HepG2 (cell line): ENCODE results near the gene CD209. TPM values are rescaled to one million over a fixed set of nuclear protein-coding genes. Genes with fewer than 3 reads are reported as not detected.

ENCODE experiments used
- ATAC-seq: fragments of 200-7000 bp; cut with Tn5 transposase; 3 replicates; pipeline ENCODE4 v1.9.1; 2020; ENCODE audit warnings: mild to moderate bottlenecking, moderate library complexity
- BruUV-seq: library from RNA; stranded (reverse); fragments of 400-500 nt; replicated peaks from 2 replicates; lab custom pipeline; 2021; lab: Mats Ljungman, UMichigan
- CTCF ChIA-PET: fragments of 300-600 bp; formaldehyde crosslinking; extraction: SDS; loops from one replicate; lab custom pipeline; 2021; ENCODE audit warnings: low total read pairs, inconsistent platforms, low intra/inter-chr PET ratio; lab: Yijun Ruan, JAX
- POLR2A ChIA-PET: fragments of 350-600 bp; sonication (Branson Sonifier 250); formaldehyde crosslinking; loops from one replicate; lab custom pipeline; 2020; ENCODE audit warnings: antibody characterized with exemption, inconsistent platforms; lab: Yijun Ruan, JAX
- DNase-seq: peaks from one replicate; pipeline ENCODE4 v3.0.0-alpha.2; 2015; ENCODE audit warnings: low spot score
- FAIRE-seq: peaks from 3 replicates; lab custom pipeline; 2011; peaks lifted over from hg19 to GRCh38; lab: Jason Lieb, UNC
- H2AFZ ChIP-seq: one replicate; pipeline ENCODE4 v1.6.1; 2011; ENCODE audit warnings: low read length, inconsistent platforms
- H3K27ac ChIP-seq: fragments of 300-600 bp; 3 replicates; pipeline ENCODE4 v1.8.0; 2011; ENCODE audit warnings: mixed run types, mild to moderate bottlenecking, mixed read lengths, low read length, inconsistent platforms; ENCODE audit not compliant: insufficient read depth; ENCODE audit errors: extremely low read length
- H3K27me3 ChIP-seq, 2 experiments: fragments of 200-600 bp in 1 of 2; 2 replicates in 1 of 2; 3 replicates in 1 of 2; pipeline versions ENCODE4 v1.6.0 to v1.8.0; 2011; ENCODE audit warnings: low read length in 2 of 2, mild to moderate bottlenecking in 2 of 2, moderate library complexity in 2 of 2, inconsistent platforms in 1 of 2; ENCODE audit not compliant: insufficient read depth in 2 of 2, control insufficient read depth in 1 of 2
- H3K36me3 ChIP-seq, 2 experiments: fragments of 200-600 bp in 1 of 2; replicated peaks in 1 of 2; 2 replicates in 1 of 2; 3 replicates in 1 of 2; pipeline versions ENCODE4 v1.5.1 to v1.8.0; 2011; ENCODE audit warnings: low read length in 2 of 2, inconsistent platforms in 1 of 2; ENCODE audit not compliant: insufficient read depth in 2 of 2, control insufficient read depth in 1 of 2
- H3K4me1 ChIP-seq: 2 replicates; pipeline ENCODE4 v1.5.1; 2012; ENCODE audit warnings: low read length, inconsistent platforms; ENCODE audit not compliant: insufficient read depth
- H3K4me2 ChIP-seq: 2 replicates; pipeline ENCODE4 v1.6.0; 2011; ENCODE audit warnings: low read depth, low read length, inconsistent platforms
- H3K4me3 ChIP-seq, 3 experiments: fragments of 200-600 bp in 1 of 3; sonication (generic), shearing (Covaris generic) in 1 of 3; replicated peaks in 1 of 3; 2 replicates each; pipeline ENCODE4 v1.5.1; 2011 to 2016; ENCODE audit warnings: low read length in 3 of 3, inconsistent platforms in 2 of 3, low read depth in 2 of 3, mild to moderate bottlenecking in 2 of 3, control low read depth in 1 of 3, mixed read lengths in 1 of 3; ENCODE audit not compliant: insufficient read depth in 1 of 3
- H3K79me2 ChIP-seq: one replicate; pipeline ENCODE4 v1.6.1; 2011; ENCODE audit warnings: low read length, inconsistent platforms; ENCODE audit not compliant: insufficient read depth
- H3K9ac ChIP-seq: 2 replicates; pipeline ENCODE4 v1.6.0; 2011; ENCODE audit warnings: mild to moderate bottlenecking, low read depth, low read length, inconsistent platforms; ENCODE audit not compliant: insufficient read depth
- H3K9me3 ChIP-seq: 2 replicates; pipeline ENCODE4 v1.5.1; 2012; ENCODE audit warnings: mild to moderate bottlenecking, low read length
- H4K20me1 ChIP-seq: 2 replicates; pipeline ENCODE4 v1.6.0; 2011; ENCODE audit warnings: inconsistent platforms, mild to moderate bottlenecking, low read length, moderate library complexity; ENCODE audit not compliant: insufficient read depth
- BCL6 ChIP-seq: IDR thresholded peaks from 2 replicates; pipeline ENCODE4 v1.6.1; 2016; ENCODE audit warnings: missing genetic modification reagents, missing compliant biosample characterization
- ELF1 ChIP-seq: sonication (generic); formaldehyde crosslinking; IDR thresholded peaks from 2 replicates; pipeline ENCODE4 v1.4.0; 2020; ENCODE audit warnings: missing genetic modification reagents
- SALL1 ChIP-seq: sonication (generic); formaldehyde crosslinking; IDR thresholded peaks from 2 replicates; pipeline ENCODE4 v1.8.0; 2022; ENCODE audit warnings: mild to moderate bottlenecking, missing genetic modification reagents
- ZNF354B ChIP-seq: sonication (generic); formaldehyde crosslinking; IDR thresholded peaks from 2 replicates; pipeline ENCODE4 v1.8.0; 2022; ENCODE audit warnings: mild to moderate bottlenecking, missing genetic modification reagents
- ZNF773 ChIP-seq: sonication (generic); formaldehyde crosslinking; IDR thresholded peaks from 2 replicates; pipeline ENCODE4 v1.4.0; 2020; ENCODE audit warnings: missing genetic modification reagents, borderline replicate concordance
- in situ Hi-C: cut with HindIII; loops from 2 replicates; pipeline ENCODE4 v1.10.0; 2017; ENCODE audit warnings: low pct_unique_long_range_greater_than_20kb; ENCODE audit not compliant: extremely low pct_ligation_motif_present
- intact Hi-C: fragments of 100-400 bp; cut with micrococcal nuclease; formaldehyde crosslinking; loops from one replicate; pipeline ENCODE4 v1.10.0; 2022; ENCODE audit not compliant: unreplicated experiment
- polyA plus RNA-seq, 8 experiments: library from polyadenylated mRNA; depleted of rRNA in 3 of 8; stranded (reverse) in 7 of 8; unstranded in 1 of 8; fragments of >200 nt; fragmentation: Illumina TruSeq in 4 of 8; extraction: Trizol in 4 of 8; gene quantifications; 2 replicates each; pipeline versions ENCODE4 v1.2.1 to v1.2.3, GENCODE V29; 2011 to 2016; ENCODE audit warnings: low read depth in 4 of 8, missing spikeins in 1 of 8, mixed read lengths in 1 of 8; ENCODE audit not compliant: insufficient read depth in 1 of 8
- total RNA-seq, 5 experiments: library from RNA; depleted of rRNA; stranded (reverse); fragments of >200 nt; fragmentation: Illumina TruSeq; extraction: Trizol; gene quantifications; 2 replicates each; pipeline ENCODE4 v1.2.3, GENCODE V29; 2016; ENCODE audit warnings: low read depth in 1 of 5
- TF ChIP-seq, protein P1 (sequence below): sonication (generic); formaldehyde crosslinking; IDR thresholded peaks from 2 replicates; pipeline ENCODE4 v1.5.0; 2020; ENCODE audit warnings: mild to moderate bottlenecking, missing genetic modification reagents
- TF ChIP-seq, protein P2 (sequence below): sonication (generic); formaldehyde crosslinking; IDR thresholded peaks from 2 replicates; pipeline ENCODE4 v1.8.0; 2022; ENCODE audit warnings: missing genetic modification reagents, low read depth, mild to moderate bottlenecking, borderline replicate concordance
- TF ChIP-seq, protein P3 (sequence below): sonication (generic); formaldehyde crosslinking; IDR thresholded peaks from 2 replicates; pipeline ENCODE4 v1.4.0; 2020; ENCODE audit warnings: low read depth, mild to moderate bottlenecking, missing genetic modification reagents

Gene CD209
- total and polyA plus RNA-seq, 2 of the 13 experiments (the other 11 are each of a cell fraction or from before 2014, with no cell fraction given): not detected

DNA sequence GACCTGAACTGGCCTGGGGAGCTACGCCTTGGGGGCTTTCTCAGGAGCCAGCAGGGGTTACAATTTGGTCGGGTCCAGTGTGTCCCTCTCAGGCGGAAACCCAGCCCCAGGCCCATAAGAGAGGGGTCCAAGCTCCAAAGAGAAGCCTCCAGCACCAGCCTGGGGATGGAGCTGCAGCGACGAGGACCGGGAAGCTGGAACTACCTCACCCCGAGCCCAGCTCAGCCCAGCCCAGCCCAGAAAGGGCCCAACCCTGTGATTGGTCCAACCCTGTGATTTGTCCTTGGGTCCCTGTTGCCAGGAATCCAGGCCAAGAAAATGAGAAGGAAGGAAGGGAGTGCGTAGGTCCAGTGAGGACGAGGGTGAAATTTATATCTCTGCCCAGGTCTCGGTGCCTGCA is 39.8 kb upstream of the CD209 start (continued):
- TF ChIP-seq, protein P1, sequence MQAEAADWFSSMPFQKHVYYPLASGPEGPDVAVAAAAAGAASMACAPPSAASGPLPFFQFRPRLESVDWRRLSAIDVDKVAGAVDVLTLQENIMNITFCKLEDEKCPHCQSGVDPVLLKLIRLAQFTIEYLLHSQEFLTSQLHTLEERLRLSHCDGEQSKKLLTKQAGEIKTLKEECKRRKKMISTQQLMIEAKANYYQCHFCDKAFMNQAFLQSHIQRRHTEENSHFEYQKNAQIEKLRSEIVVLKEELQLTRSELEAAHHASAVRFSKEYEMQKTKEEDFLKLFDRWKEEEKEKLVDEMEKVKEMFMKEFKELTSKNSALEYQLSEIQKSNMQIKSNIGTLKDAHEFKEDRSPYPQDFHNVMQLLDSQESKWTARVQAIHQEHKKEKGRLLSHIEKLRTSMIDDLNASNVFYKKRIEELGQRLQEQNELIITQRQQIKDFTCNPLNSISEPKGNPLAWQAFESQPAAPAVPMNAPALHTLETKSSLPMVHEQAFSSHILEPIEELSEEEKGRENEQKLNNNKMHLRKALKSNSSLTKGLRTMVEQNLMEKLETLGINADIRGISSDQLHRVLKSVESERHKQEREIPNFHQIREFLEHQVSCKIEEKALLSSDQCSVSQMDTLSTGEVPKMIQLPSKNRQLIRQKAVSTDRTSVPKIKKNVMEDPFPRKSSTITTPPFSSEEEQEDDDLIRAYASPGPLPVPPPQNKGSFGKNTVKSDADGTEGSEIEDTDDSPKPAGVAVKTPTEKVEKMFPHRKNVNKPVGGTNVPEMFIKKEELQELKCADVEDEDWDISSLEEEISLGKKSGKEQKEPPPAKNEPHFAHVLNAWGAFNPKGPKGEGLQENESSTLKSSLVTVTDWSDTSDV (CRISPR knock-in tag): no peak
- TF ChIP-seq, protein P2, sequence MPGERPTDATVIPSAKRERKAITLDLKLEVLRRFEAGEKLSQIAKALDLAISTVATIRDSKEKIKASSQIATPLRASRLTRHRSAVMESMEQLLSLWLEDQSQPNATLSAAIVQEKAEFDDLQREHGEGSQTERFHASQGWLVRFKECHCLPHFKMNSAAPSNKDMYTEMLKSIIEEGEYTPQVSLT (CRISPR knock-in tag): no peak

DNA sequence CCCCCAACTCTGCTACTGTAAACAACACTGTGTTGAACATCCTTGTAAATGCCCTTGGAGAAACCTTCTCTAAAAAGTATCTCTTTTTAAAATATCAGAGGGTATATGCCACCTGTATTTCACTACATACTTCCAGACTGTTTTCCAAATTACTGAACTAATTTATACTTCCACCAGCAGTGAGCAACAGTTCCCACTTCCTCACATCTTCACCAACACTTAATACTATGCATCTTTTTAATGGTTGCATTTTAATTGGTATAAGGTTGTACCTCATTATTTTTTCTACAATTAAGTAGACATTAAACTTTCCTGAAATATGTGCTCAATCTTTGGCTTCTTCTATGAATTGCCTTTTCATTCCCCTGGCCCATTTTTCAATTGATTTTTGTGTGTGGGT is 37.5 kb upstream of the CD209 start:
- H3K27ac ChIP-seq: no peak overlapping the region
- no peak overlapping the region for H2AFZ ChIP-seq
- ATAC-seq (no peak), FAIRE-seq (no peak), DNase-seq (no peak)
- no peak overlapping the region for H3K4me2 ChIP-seq
- no TSS peak for BruUV-seq
- H3K27me3 ChIP-seq: peaks cover 2 to 32% of the 10 kb centered on the region in 2 experiments
- H3K4me1 ChIP-seq: no peaks in the 10 kb centered on the region
- H3K9ac ChIP-seq: no peak overlapping the region
- no peak for TF ChIP-seq BCL6 (CRISPR knock-in tag)
- TF ChIP-seq SALL1: no peak
- no peak for TF ChIP-seq ZNF773
- TF ChIP-seq, protein P3, sequence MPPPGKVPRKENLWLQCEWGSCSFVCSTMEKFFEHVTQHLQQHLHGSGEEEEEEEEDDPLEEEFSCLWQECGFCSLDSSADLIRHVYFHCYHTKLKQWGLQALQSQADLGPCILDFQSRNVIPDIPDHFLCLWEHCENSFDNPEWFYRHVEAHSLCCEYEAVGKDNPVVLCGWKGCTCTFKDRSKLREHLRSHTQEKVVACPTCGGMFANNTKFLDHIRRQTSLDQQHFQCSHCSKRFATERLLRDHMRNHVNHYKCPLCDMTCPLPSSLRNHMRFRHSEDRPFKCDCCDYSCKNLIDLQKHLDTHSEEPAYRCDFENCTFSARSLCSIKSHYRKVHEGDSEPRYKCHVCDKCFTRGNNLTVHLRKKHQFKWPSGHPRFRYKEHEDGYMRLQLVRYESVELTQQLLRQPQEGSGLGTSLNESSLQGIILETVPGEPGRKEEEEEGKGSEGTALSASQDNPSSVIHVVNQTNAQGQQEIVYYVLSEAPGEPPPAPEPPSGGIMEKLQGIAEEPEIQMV: no peak
- TF ChIP-seq ZNF354B (CRISPR knock-in tag): no peak
- no peak for TF ChIP-seq ELF1 (CRISPR knock-in tag)
- no peaks in the 10 kb centered on the region for H3K36me3 ChIP-seq
- ChIA-PET CTCF (no interaction called here), POLR2A (no interaction called here)
- H3K9me3 ChIP-seq: no peaks in the 10 kb centered on the region
- H3K79me2 ChIP-seq: no peaks in the 10 kb centered on the region
- no peak overlapping the region for H3K4me3 ChIP-seq
- no peaks in the 10 kb centered on the region; the same call in 1 of the 2 replicates for H4K20me1 ChIP-seq
- in situ Hi-C loops (no loop called here), intact Hi-C loops (no loop called here)
